ENCODE data around the gene RNH1.

The RNH1 gene

DNA sequence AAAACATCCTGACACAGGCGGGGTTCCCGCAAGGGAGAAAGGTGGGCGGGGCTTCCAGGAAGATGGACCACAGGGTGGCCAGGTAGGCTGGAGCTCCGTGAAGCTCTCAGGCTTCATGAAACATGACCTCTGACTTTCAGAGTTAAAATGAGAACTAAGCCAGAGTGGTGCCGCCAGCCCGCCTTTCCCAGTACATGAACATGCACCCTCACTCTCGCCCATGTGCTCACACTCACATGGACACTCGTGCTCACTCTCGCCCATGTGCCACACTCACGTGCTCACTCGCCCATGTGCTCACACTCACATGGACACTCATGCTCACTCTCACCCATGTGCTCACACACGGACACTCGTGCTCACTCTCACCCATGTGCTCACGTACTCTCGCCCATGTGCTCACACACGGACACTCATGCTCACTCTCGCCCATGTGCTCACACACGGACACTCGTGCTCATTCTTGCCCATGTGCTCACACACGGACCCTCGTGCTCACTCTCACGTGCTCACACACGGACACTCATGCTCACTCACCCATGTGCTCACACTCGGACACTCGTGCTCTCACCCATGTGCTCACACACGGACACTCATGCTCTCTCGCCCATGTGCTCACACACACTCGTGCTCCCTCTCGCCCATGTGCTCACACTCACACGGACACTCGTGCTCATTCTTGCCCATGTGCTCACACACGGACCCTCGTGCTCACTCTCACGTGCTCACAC is 10.0 kb downstream of the RNH1 start:
- no peak for DNase-seq
- H4K20me1 ChIP-seq (ENCODE audit: insufficient read depth, low read length): no peaks in the 10 kb centered on the region
- H3K4me3 ChIP-seq (ENCODE audit: low read length): no peak overlapping the region
- no peak overlapping the region for H3K9ac ChIP-seq (ENCODE audit: low read length)
- H3K4me1 ChIP-seq (ENCODE audit: low read length): no peaks in the 10 kb centered on the region
- no peak overlapping the region for H3K4me2 ChIP-seq (ENCODE audit: low read depth, low read length)
- no peak overlapping the region for H2AFZ ChIP-seq (ENCODE audit: low read length)
- H3K36me3 ChIP-seq (replicated peaks; ENCODE audit: insufficient read depth, low read length): no peaks in the 10 kb centered on the region; the same call in 1 of the 2 replicates
- H3F3A ChIP-seq (ENCODE audit: insufficient read depth, low read length): no peaks in the 10 kb centered on the region
- no peak overlapping the region for H3K27ac ChIP-seq (ENCODE audit: low read length)
- TF ChIP-seq EZH2phosphoT487 (IDR thresholded peaks at IDR 0.05; ENCODE audit: low read length) (no peak), EZH2 (optimal IDR thresholded peaks at IDR 0.05; ENCODE audit: low read depth, low read length) (no peak)
- TF ChIP-seq, protein P1, sequence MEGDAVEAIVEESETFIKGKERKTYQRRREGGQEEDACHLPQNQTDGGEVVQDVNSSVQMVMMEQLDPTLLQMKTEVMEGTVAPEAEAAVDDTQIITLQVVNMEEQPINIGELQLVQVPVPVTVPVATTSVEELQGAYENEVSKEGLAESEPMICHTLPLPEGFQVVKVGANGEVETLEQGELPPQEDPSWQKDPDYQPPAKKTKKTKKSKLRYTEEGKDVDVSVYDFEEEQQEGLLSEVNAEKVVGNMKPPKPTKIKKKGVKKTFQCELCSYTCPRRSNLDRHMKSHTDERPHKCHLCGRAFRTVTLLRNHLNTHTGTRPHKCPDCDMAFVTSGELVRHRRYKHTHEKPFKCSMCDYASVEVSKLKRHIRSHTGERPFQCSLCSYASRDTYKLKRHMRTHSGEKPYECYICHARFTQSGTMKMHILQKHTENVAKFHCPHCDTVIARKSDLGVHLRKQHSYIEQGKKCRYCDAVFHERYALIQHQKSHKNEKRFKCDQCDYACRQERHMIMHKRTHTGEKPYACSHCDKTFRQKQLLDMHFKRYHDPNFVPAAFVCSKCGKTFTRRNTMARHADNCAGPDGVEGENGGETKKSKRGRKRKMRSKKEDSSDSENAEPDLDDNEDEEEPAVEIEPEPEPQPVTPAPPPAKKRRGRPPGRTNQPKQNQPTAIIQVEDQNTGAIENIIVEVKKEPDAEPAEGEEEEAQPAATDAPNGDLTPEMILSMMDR (IDR thresholded peaks at IDR 0.05; ENCODE audit: low read length): no peak
- peaks cover 5% of the 10 kb centered on the region; the same call in 1 of the 2 replicates for H3K79me2 ChIP-seq (ENCODE audit: low read length)
- no peaks in the 10 kb centered on the region for H3K9me3 ChIP-seq (replicated peaks; ENCODE audit: insufficient read depth, low read length)
- H3K9me2 ChIP-seq (replicated peaks; ENCODE audit: insufficient read depth, low read length): no peaks in the 10 kb centered on the region
- no peaks in the 10 kb centered on the region for H3K27me3 ChIP-seq (replicated peaks; ENCODE audit: insufficient read depth, low read length)

DNA sequence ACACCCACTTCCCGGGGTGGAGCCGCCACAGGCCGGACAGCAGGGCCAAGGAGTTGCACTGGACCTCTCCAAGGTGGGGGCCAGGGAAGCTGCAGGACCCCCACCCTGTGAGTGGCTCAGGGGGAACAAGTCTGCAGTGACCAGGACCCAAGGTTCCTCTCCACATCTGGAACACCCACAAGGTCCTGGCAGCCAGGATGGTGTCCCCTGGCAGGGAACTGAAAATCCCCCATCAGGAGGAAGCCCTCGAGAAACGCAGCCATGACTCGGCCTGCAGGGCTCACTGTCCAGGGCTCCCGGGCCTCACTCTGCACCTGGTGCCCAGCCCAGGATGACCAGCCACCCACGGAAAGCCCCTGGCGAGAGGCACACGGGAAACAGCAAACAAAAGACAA is 11.5 kb downstream of the RNH1 start:
- Histone ChIP-seq H3K27me3 (replicated peaks; ENCODE audit: insufficient read depth, low read length) (no peaks in the 10 kb centered on the region), H3K9me2 (replicated peaks; ENCODE audit: insufficient read depth, low read length) (no peaks in the 10 kb centered on the region), H3K9ac (ENCODE audit: low read length) (no peak overlapping the region), H3K4me1 (ENCODE audit: low read length) (no peaks in the 10 kb centered on the region), H2AFZ (ENCODE audit: low read length) (no peak overlapping the region), H3F3A (ENCODE audit: insufficient read depth, low read length) (no peaks in the 10 kb centered on the region), H3K79me2 (ENCODE audit: low read length) (no peaks in the 10 kb centered on the region), H3K4me3 (ENCODE audit: low read length) (no peak overlapping the region), H3K9me3 (replicated peaks; ENCODE audit: insufficient read depth, low read length) (no peaks in the 10 kb centered on the region), H3K4me2 (ENCODE audit: low read depth, low read length) (no peak overlapping the region), H4K20me1 (ENCODE audit: insufficient read depth, low read length) (no peaks in the 10 kb centered on the region), H3K36me3 (replicated peaks; ENCODE audit: insufficient read depth, low read length) (no peaks in the 10 kb centered on the region; the same call in 1 of the 2 replicates), H3K27ac (ENCODE audit: low read length) (no peak overlapping the region)
- TF ChIP-seq, protein P1 (IDR thresholded peaks at IDR 0.05; ENCODE audit: low read length): no peak
- TF ChIP-seq EZH2 (optimal IDR thresholded peaks at IDR 0.05; ENCODE audit: low read depth, low read length) (no peak), EZH2phosphoT487 (IDR thresholded peaks at IDR 0.05; ENCODE audit: low read length) (no peak)
- no peak for DNase-seq

- no peak for TF ChIP-seq EZH2 (optimal IDR thresholded peaks at IDR 0.05; ENCODE audit: low read depth, low read length)
- TF ChIP-seq, protein P1 (IDR thresholded peaks at IDR 0.05; ENCODE audit: low read length): no peak
- TF ChIP-seq EZH2phosphoT487 (IDR thresholded peaks at IDR 0.05; ENCODE audit: low read length): no peak
- DNase-seq: no peak
- Histone ChIP-seq H3K4me1 (ENCODE audit: low read length) (no peaks in the 10 kb centered on the region), H3K9me2 (replicated peaks; ENCODE audit: insufficient read depth, low read length) (no peaks in the 10 kb centered on the region), H3F3A (ENCODE audit: insufficient read depth, low read length) (no peaks in the 10 kb centered on the region), H3K9ac (ENCODE audit: low read length) (no peak overlapping the region), H3K79me2 (ENCODE audit: low read length) (no peaks in the 10 kb centered on the region), H3K36me3 (replicated peaks; ENCODE audit: insufficient read depth, low read length) (no peaks in the 10 kb centered on the region), H2AFZ (ENCODE audit: low read length) (no peak overlapping the region), H3K4me3 (ENCODE audit: low read length) (no peak overlapping the region), H3K27ac (ENCODE audit: low read length) (no peak overlapping the region), H3K27me3 (replicated peaks; ENCODE audit: insufficient read depth, low read length) (no peaks in the 10 kb centered on the region), H3K4me2 (ENCODE audit: low read depth, low read length) (no peak overlapping the region), H4K20me1 (ENCODE audit: insufficient read depth, low read length) (no peaks in the 10 kb centered on the region), H3K9me3 (replicated peaks; ENCODE audit: insufficient read depth, low read length) (no peaks in the 10 kb centered on the region)
These were observed 12.1 kb downstream of the RNH1 start for GRCh38 chr11:494761-495536.
